GM21381 (cell line): ENCODE results near the gene SLC25A11.

Experiments used
- ATAC-seq: cut with Tn5 transposase; IDR thresholded peaks from one replicate; pipeline ENCODE4 v1.9.1; 2021; ENCODE audit warnings: mild to moderate bottlenecking, moderate library complexity; ENCODE audit not compliant: unreplicated experiment

SLC25A11 gene

GRCh38 chr17:4896332-4897197, 43.3 kb downstream of the SLC25A11 start:
- no peak for ATAC-seq

GRCh38 chr17:4895657-4896331, 44.1 kb downstream of the SLC25A11 start:
- no peak for ATAC-seq

DNA sequence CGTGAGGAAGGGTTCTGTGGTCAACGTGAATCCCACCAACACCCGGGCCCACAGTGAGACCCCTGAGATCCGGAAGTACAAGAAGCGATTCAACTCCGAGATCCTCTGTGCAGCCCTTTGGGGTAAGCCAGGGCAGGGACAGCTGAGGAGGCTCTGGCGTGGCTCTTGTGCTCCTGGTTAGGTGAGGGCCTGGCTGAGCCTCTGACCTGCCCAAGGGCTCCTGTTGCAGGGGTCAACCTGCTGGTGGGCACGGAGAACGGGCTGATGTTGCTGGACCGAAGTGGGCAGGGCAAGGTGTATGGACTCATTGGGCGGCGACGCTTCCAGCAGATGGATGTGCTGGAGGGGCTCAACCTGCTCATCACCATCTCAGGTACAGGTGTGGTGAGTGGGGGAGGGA, 44.7 kb downstream of the SLC25A11 start:
- ATAC-seq = no peak

DNA sequence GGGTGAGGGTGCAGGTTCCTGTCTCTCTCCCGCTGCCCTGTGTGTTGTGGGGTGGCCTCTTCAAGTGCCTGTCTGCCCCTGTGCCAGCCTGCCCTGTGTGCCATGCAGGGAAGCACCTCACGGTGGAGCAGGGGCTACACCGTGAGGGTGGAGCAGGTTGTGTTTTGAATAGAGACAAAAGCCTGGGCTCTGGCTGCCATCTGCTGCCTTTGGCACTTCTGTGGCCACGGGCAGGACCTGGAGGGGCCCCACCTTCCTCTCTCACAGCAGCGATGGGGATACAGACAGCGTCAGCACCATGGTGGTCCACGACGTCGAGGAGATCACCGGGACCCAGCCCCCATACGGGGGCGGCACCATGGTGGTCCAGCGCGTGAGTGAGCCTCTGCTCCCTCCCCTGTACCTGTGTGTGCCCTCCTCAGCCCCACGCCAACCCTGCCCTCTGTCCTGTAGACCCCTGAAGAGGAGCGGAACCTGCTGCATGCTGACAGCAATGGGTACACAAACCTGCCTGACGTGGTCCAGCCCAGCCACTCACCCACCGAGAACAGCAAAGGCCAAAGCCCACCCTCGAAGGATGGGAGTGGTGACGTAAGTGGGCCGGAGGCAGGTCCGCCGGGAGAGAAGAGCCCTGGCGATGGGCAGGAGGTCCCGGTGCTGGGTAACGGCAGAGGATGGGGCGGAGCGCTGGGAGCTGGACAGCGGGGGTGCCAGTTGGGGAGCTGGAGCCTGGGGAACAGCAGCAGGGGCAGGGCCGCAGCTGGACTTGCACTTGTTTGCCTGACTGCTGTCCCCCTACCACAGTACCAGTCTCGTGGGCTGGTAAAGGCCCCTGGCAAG, 45.9 kb downstream of the SLC25A11 start:
- no peak for ATAC-seq

- ATAC-seq = no peak
These were observed 46.6 kb downstream of the SLC25A11 start for GRCh38 chr17:4893272-4893671.

- no peak for ATAC-seq
These were observed 47.2 kb downstream of the SLC25A11 start for GRCh38 chr17:4892499-4893221.

DNA sequence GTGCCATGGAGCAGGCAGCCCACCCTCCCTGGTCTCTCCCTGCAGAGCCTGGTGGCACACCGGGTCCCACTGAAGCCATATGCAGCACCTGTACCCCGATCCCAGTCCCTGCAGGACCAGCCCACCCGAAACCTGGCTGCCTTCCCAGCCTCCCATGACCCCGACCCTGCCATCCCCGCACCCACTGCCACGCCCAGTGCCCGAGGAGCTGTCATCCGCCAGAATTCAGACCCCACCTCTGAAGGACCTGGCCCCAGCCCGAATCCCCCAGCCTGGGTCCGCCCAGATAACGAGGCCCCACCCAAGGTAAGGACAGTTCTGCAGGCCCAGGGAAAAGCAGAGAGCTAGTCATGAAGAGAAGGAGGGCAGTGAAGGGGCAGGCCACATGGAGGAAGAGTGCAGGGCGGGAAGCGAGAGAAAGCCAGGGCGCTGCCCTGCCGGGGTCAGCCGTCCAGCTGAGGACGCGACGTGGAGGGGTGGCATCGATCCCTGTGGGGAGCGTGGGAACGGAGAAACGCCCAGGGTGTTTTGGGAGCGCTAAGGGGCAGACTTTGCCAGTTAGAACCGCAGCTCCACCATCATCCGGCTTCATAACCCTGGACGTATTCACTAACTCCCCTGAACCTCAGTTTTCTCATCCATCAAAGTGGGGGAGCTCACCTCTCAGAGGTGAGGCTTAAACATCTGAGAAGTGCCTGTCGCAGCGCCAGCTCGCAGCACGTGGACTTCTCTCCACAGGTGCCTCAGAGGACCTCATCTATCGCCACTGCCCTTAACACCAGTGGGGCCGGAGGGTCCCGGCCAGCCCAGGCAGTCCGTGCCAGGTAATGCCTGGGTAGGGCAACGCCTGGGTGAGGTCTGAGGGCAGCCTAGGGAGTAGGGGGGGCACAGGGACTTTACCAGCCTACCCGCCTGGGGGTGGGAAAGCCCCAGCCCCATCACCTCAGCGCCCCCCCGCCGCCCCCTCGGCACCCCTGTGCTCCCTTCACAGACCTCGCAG, 48.1 kb downstream of the SLC25A11 start:
- ATAC-seq = no peak

DNA sequence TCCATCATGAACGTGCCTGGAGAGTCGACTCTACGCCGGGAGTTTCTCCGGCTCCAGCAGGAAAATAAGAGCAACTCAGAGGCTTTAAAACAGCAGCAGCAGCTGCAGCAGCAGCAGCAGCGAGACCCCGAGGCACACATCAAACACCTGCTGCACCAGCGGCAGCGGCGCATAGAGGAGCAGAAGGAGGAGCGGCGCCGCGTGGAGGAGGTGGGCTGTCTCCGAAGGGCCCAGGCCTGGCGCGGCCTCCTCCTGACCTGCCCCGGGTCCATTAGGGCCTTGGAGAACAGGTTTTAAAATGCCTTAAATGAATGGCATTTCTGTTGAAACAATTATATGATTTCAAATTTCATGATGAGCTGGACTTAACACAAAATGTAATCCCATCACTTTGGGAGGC, 52.3 kb downstream of the SLC25A11 start:
- ATAC-seq = no peak
